Naive B cell (primary cell): ENCODE data around the gene SIVA1. TPM values are rescaled to one million over a fixed set of nuclear protein-coding genes. Genes with fewer than 3 reads are reported as not detected.

ENCODE experiments used
- ATAC-seq, 2 donors: fragments of 150-1000 bp; cut with Tn5 transposase; 2 replicates each; pipeline ENCODE4 v1.10.0; 2021; ENCODE audit warnings: low read depth in 2 of 2, mild to moderate bottlenecking in 2 of 2, moderate library complexity in 2 of 2
- DNase-seq: peaks from one replicate; pipeline ENCODE4 v3.0.0; 2022
- H3K27ac Mint-ChIP-seq, 6 donors: one replicate each; pipeline ENCODE4 v1.8.0; 2020 to 2022; ENCODE audit warnings: mild to moderate bottlenecking in 6 of 6, mixed read lengths in 6 of 6, moderate library complexity in 5 of 6, inconsistent platforms in 2 of 6
- H3K27me3 Mint-ChIP-seq, 3 donors: one replicate each; pipeline ENCODE4 v1.8.0; 2021 to 2022; ENCODE audit warnings: mixed read lengths in 3 of 3, mild to moderate bottlenecking in 1 of 3
- H3K36me3 Mint-ChIP-seq, 2 donors: one replicate each; pipeline ENCODE4 v1.8.0; 2020 to 2022; ENCODE audit warnings: mixed read lengths in 2 of 2, inconsistent platforms in 1 of 2, mild to moderate bottlenecking in 1 of 2
- H3K4me1 Mint-ChIP-seq, 3 donors: one replicate each; pipeline ENCODE4 v1.8.0; 2020 to 2022; ENCODE audit warnings: mixed read lengths in 3 of 3, inconsistent platforms in 1 of 3, mild to moderate bottlenecking in 1 of 3, moderate library complexity in 1 of 3
- H3K4me3 Mint-ChIP-seq, 8 donors: one replicate each; pipeline ENCODE4 v1.8.0; 2020 to 2022; ENCODE audit warnings: mild to moderate bottlenecking in 8 of 8, mixed read lengths in 8 of 8, moderate library complexity in 8 of 8, inconsistent platforms in 2 of 8
- H3K9me3 Mint-ChIP-seq, 7 donors: one replicate each; pipeline ENCODE4 v1.8.0; 2020 to 2022; ENCODE audit warnings: mixed read lengths in 7 of 7, mild to moderate bottlenecking in 5 of 7, inconsistent platforms in 2 of 7, moderate library complexity in 1 of 7
- polyA plus RNA-seq, 6 donors: library from polyadenylated mRNA; unstranded; fragments of 300-500 nt; fragmentation: Illumina TruSeq; gene quantifications; one replicate each; pipeline ENCODE4 v1.2.3, GENCODE V29; 2021; ENCODE audit warnings: low read depth in 6 of 6

Gene SIVA1
- polyA plus RNA-seq, 6 donors from 2014 or later = 191 to 266 (median 227) TPM

DNA sequence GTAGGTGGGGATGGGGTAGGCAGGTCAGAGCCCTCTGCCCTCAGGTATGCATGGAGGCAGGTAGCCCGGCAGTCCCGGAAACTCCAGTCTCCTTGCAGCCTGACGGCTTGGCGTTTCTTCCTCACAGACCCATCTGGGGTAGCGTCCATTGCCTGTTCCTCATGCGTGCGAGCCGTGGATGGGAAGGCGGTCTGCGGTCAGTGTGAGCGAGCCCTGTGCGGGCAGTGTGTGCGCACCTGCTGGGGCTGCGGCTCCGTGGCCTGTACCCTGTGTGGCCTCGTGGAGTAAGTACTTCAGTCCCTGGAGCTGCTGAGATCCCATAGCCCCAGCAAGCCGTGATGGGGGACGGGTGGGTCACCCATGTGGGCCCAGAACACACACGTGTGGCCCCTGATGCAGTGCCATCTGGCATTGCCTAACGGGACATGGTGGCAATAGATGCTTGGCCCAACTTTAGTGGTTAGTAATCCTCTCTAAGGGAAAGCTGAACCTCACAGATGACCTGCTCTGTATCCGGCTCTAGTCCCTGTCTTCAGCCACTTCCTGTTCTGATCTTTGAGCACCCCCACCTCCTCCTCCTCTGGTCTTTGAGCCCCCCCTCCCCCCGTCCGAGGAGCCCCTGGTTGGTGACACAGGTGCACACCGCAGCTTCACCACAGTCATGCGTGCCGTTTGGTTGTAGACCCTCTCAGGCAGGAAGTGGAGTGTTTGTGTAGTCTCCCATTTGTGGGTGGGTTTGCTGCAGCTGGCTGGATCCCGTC is 3.7 kb downstream of the SIVA1 start:
- H3K27me3 Mint-ChIP-seq = no peaks in the 10 kb centered on the region
- peaks cover 5 to 19% of the 10 kb centered on the region in 2 donors for H3K36me3 Mint-ChIP-seq
- no peaks in the 10 kb centered on the region for H3K9me3 Mint-ChIP-seq
- peak overlapping the region in 1 of 6 donors; percentile 60 for H3K27ac Mint-ChIP-seq
- peak overlapping the region in 4 of 8 donors; percentile 9 to 51 (median 30) for H3K4me3 Mint-ChIP-seq
- no peak for DNase-seq
- H3K4me1 Mint-ChIP-seq = peaks cover 41 to 46% (median 43%) of the 10 kb centered on the region in 3 donors
- ATAC-seq = no peak

DNA sequence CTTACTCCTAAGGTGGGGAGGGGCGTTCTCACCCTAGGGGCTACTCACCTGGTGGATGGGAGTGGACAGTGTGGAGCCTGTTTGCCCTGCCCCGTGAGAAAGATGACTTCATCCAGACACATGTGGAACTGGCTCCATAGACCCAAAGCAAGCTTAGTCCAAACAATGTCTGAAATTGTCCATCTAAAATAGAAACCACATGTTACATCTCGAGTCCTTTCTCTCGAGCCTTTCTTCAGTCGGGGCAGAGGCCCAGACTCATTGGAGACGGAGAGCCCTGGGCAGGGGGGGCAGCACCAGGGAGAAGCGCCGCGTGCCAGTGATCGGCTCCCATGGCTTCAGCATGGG is 4.3 kb downstream of the SIVA1 start:
- DNase-seq = no peak
- H3K4me3 Mint-ChIP-seq = peak overlapping the region in 1 of 8 donors; percentile 15

GRCh38 chr14:104757681-104758392 is 4.9 kb downstream of the SIVA1 start:
- Mint-ChIP-seq H3K36me3 (peaks cover 10 to 28% of the 10 kb centered on the region in 2 donors), H3K9me3 (no peaks in the 10 kb centered on the region), H3K4me3 (peak overlapping the region in 1 of 8 donors; percentile 59), H3K27me3 (no peaks in the 10 kb centered on the region), H3K4me1 (peaks cover 41 to 51% (median 46%) of the 10 kb centered on the region in 3 donors), H3K27ac (no peak overlapping the region)
- DNase-seq (no peak), ATAC-seq (no peak)

More for the DNA sequence above, 4.3 kb downstream of the SIVA1 start:
- H3K4me1 Mint-ChIP-seq = peaks cover 41 to 49% (median 46%) of the 10 kb centered on the region in 3 donors
- H3K27me3 Mint-ChIP-seq = no peaks in the 10 kb centered on the region
- no peaks in the 10 kb centered on the region for H3K9me3 Mint-ChIP-seq
- H3K27ac Mint-ChIP-seq = peak overlapping the region in 1 of 6 donors; percentile 60
- peaks cover 8 to 24% of the 10 kb centered on the region in 2 donors for H3K36me3 Mint-ChIP-seq
- no peak for ATAC-seq

- DNase-seq (no peak), ATAC-seq (no peak)
- Mint-ChIP-seq H3K4me3 (peak overlapping the region in 2 of 8 donors; percentile 15 to 59), H3K27me3 (no peaks in the 10 kb centered on the region), H3K27ac (peak overlapping the region in 2 of 6 donors; percentile 28 to 62), H3K9me3 (no peaks in the 10 kb centered on the region), H3K4me1 (peaks cover 29 to 39% (median 35%) of the 10 kb centered on the region in 3 donors), H3K36me3 (peaks cover 10 to 28% of the 10 kb centered on the region in 2 donors)
Measured at GRCh38 chr14:104758981-104759969, 6.3 kb downstream of the SIVA1 start.

DNA sequence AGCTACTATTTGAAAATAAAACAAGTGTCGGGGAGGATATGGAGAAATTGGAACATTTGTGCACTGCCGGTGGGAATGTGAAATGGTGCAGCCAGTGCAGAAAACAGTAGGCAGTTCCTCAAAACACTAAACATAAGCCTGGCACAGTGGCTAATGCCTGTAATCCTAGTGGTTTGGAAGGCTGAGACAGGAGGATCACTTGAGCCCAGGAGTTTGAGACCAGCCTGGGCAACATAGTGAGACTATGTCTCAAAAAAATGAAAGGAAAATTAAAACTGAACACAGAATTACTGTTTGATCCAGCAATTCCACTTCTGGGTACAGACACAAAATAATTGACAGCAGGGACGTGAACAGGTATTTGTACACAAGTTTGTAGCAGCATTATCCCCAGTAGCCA is 12.6 kb downstream of the SIVA1 start:
- H3K27ac Mint-ChIP-seq = peak overlapping the region in 1 of 6 donors; percentile 13

DNA sequence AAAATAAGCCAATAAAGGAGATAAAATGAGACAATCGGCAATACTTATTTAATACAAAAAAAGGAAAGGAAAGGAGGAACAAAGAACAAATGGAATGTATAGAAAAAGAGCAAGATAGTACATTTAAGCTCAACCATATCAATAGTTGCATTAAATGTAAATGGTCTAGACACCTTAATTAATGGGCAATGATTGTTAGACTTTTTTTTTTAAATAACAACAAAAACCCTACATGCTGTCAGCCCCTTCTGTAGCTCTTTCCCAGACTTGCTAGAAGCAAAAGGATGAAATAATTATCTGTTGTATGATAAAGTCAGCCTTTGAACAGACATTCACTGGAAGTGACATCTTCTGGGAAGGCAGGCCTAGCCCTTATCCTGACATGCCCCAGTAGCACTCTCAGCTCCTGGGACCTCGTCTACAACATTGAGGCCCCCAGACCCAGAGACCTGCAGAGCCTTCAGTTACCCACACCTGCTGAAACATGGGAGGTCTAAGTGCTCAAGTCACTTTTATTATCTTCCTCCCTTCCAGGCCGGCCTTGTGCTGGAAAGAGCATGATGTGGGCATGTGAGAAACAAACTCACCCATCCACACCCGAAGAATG is 13.4 kb downstream of the SIVA1 start:
- Mint-ChIP-seq H3K27me3 (no peaks in the 10 kb centered on the region), H3K4me1 (peaks cover 8 to 19% (median 11%) of the 10 kb centered on the region in 3 donors), H3K27ac (peak overlapping the region in 1 of 6 donors; percentile 64), H3K9me3 (peaks cover 0 to 7% (median 0%) of the 10 kb centered on the region in 7 donors), H3K4me3 (no peak overlapping the region), H3K36me3 (peaks cover 8 to 18% of the 10 kb centered on the region in 2 donors)
- ATAC-seq = no peak
- DNase-seq = no peak

More for the DNA sequence above, 12.6 kb downstream of the SIVA1 start:
- Mint-ChIP-seq H3K27me3 (no peaks in the 10 kb centered on the region), H3K4me1 (peaks cover 8 to 21% (median 19%) of the 10 kb centered on the region in 3 donors), H3K36me3 (peaks cover 10 to 20% of the 10 kb centered on the region in 2 donors), H3K9me3 (peaks cover 0 to 7% (median 0%) of the 10 kb centered on the region in 7 donors), H3K4me3 (no peak overlapping the region)
- DNase-seq (no peak), ATAC-seq (no peak)

- Mint-ChIP-seq H3K9me3 (peaks cover 0 to 7% (median 0%) of the 10 kb centered on the region in 7 donors), H3K4me1 (peaks cover 9 to 18% (median 10%) of the 10 kb centered on the region in 3 donors), H3K36me3 (peaks cover 4 to 16% of the 10 kb centered on the region in 2 donors), H3K27ac (peak overlapping the region in 1 of 6 donors; percentile 21), H3K4me3 (no peak overlapping the region), H3K27me3 (no peaks in the 10 kb centered on the region)
- ATAC-seq (no peak), DNase-seq (no peak)
Measured at GRCh38 chr14:104766863-104767633, 14.1 kb downstream of the SIVA1 start.

GRCh38 chr14:104767634-104767918 is 14.6 kb downstream of the SIVA1 start:
- H3K27ac Mint-ChIP-seq = no peak overlapping the region
- H3K4me1 Mint-ChIP-seq = peaks cover 6 to 14% (median 10%) of the 10 kb centered on the region in 3 donors
- ATAC-seq (no peak), DNase-seq (no peak)
- H3K36me3 Mint-ChIP-seq = peaks cover 0 to 16% of the 10 kb centered on the region in 2 donors
- H3K27me3 Mint-ChIP-seq = no peaks in the 10 kb centered on the region
- H3K9me3 Mint-ChIP-seq = peaks cover 0 to 7% (median 0%) of the 10 kb centered on the region in 7 donors
- no peak overlapping the region for H3K4me3 Mint-ChIP-seq

DNA sequence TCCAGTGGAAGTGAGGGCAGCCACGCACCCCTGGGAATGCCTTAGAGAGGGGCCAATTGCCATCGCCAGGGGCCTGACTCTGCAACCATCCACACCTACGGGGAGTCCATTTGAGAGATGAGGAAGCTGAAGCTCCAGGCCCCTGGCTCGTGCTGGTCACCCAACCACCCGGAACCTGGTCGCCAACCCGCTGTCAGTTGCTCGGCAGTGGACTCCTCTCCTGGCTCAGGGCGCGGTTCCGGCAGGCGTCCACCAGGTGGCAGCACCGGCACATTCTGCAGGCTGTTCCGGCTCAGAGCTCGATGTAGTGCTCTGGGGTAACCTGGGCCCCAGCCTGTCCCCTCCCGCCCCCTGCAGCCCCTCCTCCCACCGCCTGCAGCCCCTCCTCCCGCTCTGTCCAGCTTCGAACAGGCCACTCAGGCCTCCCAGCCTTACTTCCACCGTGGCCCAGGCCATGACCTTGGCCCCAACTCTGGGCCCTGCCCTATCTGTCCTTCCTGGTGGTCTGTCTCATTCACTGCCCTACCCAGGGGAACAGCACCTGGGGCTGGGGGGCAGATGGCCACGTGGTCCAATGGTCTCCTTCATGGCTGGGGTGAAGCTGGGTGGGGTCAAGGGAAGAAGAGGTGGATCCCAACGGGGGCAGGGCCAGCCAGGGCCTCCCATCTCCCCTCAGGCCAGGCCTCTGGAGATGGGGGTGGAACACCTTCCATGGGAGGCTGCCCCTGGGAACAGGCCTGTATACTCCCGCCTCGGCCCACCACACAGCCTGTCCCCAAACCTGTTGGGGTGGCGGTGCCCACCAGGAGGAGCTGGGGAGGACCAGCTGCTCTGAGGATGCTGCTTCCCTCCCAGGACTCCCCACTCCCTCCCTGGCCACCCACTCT is 15.7 kb downstream of the SIVA1 start:
- peaks cover 0 to 7% (median 0%) of the 10 kb centered on the region in 7 donors for H3K9me3 Mint-ChIP-seq
- no peak overlapping the region for H3K4me3 Mint-ChIP-seq
- peaks cover 6 to 14% (median 10%) of the 10 kb centered on the region in 3 donors for H3K4me1 Mint-ChIP-seq
- ATAC-seq (peak; percentile 95 to 96), DNase-seq (peak; percentile 85)
- H3K27ac Mint-ChIP-seq = peak overlapping the region in 3 of 6 donors; percentile 15 to 72 (median 18)
- no peaks in the 10 kb centered on the region for H3K27me3 Mint-ChIP-seq
- peaks cover 0 to 20% of the 10 kb centered on the region in 2 donors for H3K36me3 Mint-ChIP-seq

GRCh38 chr14:104769324-104770071 is 16.6 kb downstream of the SIVA1 start:
- Mint-ChIP-seq H3K36me3 (peaks cover 0 to 20% of the 10 kb centered on the region in 2 donors), H3K9me3 (peaks cover 0 to 7% (median 0%) of the 10 kb centered on the region in 7 donors), H3K27ac (peak overlapping the region in 2 of 6 donors; percentile 32 to 49), H3K4me1 (peaks cover 6 to 14% (median 10%) of the 10 kb centered on the region in 3 donors), H3K27me3 (no peaks in the 10 kb centered on the region), H3K4me3 (no peak overlapping the region)
- DNase-seq (no peak), ATAC-seq (no peak)
